Measurements from ENCODE around the gene SEPHS2.
"Not testable (repeated sequence)": the region's sequence is repeated elsewhere in the genome, so short reads cannot be mapped to it uniquely, and the experiment has no call there.

Gene SEPHS2

GRCh38 chr16:30464078-30464477 lies 18.4 kb upstream of the SEPHS2 start:
- DNase-seq: no peak

- not testable (repeated sequence) for DNase-seq
These were observed 15.8 kb upstream of the SEPHS2 start for GRCh38 chr16:30461426-30461825.

GRCh38 chr16:30459456-30459855 lies 13.8 kb upstream of the SEPHS2 start:
- DNase-seq: no peak

DNA sequence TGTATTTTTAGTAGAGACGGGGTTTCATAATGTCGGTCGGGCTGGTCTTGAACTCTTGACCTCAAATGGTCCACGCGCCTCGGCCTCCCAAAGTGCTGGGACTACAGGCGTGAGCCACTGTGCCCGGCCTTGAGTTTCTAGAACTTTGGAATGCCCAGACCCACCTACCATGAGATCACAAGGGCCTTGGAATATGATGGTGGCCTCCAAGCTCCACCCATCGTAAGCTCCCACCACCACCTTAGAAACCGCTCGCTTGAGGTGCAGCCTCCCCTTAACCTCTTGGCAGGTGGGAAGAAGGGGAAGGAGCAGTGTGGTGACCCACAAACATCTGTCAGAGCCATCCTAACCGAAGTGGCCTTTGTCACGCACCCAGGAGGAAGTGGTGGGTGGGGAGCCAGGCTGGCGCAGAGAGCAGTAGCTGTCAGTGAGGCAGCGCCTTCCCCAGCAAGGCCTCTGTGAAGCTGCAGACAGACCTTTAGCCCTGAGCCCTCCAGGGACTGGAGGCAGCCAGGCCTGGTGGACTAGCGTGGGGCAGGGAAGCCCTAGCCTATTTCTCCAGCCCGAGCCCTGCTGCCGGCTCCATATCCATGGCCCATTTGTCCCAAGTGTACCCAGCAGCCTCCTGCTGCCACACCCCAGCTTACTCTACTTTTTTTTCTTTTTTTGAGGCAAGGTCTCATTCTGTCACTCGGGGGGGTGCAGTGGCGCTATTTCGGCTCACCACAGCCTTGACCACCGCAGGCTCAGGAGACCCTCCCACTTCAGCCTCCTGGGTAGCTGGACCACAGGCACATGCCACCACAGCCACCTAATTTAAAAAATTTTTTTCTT lies 13.1 kb upstream of the SEPHS2 start:
- no peak for DNase-seq

- no peak for DNase-seq
These were observed 12.3 kb upstream of the SEPHS2 start for GRCh38 chr16:30457743-30458560.

- DNase-seq: no peak
These were observed 11.6 kb upstream of the SEPHS2 start for GRCh38 chr16:30457256-30457655.

DNA sequence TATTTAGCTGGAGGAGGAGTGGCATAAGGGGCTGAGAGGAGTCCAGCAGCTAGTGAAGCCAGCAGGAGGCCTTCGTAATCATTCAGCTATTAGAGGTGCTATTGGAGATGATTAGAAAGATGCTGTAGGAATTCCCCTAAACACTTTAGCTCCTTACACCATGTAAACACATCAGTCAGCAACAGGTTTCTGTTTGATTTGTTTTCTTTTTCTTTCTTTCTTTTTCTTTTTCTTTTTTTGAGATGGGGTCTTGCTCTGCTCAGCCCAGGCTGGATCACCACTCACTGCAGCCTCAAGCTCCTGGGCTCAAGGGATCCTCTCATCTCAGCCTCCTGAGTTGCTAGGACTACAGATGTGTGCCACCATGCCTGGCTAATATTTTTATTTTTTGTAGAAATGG lies 10.6 kb upstream of the SEPHS2 start:
- DNase-seq: no peak

DNA sequence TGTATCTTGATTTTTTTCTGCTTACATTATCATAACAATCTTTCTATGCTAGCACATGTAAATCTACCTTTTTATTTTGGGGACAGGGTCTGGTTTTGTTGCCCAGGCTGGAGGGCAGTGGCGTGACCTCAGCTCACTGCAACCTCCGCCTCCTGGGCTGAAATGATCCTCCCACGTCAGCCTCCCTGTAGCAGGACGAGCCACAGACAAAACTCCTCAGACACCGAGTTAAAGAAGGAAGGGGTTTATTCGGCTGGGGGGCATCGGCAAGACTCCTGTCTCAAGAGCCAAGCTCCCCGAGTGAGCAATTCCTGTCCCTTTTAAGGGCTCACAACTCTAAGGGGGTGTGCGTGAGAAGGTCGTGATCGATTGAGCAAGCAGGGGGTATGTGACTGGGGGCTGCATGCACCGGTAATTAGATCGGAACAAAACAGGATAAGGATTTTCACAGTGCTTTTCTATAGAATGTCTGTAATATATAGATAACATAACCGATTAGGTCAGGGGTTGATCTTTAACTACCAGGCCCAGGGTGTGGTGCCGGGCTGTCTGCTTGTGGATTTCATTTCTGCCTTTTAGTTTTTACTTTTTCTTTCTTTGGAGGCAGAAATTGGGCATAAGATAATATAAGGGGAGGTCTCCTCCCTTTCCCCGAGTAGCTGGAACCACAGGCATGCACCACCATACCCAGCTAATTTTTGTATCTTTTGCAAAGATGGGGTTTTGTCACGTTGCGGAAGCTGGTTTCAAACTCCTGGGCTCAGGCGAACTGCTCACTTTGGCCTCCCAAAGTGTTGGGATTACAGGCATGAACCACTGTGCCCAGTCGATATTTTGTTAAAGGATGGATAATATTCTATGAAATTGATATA lies 7.3 kb upstream of the SEPHS2 start:
- DNase-seq: not testable (repeated sequence)

GRCh38 chr16:30449116-30449435 lies 3.4 kb upstream of the SEPHS2 start:
- no peak for DNase-seq

DNA sequence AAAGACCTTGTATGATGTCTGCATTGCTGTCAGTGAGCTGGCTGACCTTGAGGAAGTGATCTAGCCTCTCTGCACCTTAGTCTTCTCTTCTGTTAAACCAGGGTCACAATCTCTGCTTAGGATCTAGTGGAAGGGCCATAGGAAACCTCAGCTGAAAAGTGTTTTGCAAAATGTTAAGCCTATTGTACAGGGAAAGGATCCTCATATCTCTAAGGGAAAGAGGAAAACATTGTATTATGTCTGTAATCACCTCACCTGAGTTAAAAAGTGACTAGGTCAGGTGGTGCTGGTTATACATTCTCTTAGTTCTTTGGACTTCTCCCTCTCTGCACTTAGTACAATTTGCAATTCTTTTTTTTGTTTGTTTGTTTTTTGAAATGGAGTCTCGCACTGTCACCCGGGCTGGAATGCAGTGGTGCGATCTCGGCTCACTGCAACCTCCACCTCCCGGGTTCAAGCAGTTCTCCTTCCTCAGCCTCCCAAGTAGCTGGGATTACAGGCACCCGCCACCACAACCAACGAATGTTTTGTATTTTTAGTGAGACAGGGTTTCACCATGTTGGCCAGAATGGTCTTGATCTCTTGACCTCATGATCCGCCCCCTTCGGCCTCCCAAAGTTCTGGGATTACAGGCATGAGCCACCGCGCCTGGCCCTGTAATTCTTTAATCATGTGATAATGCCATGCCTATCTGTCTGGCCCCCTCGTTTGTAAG lies 2.0 kb upstream of the SEPHS2 start:
- no peak for DNase-seq

DNA sequence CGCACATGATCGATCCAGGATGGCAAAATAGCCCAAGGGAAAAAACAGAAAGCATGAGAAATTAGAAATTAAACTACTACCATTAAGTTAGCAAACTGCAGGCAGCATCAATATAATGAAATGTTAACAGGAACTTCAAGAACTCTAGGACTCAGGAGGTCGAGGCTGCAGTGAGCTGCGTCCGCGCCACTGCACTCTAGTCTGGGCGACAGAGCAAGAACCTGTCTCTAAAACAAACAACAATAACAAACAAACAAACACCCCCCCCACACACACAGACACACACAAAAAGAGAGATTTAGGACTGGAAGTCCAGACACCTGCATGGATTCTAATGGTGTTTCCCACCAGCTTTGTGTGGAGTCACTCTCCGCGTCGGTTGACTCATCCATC lies 525 bp upstream of the SEPHS2 start:
- no peak for DNase-seq

DNA sequence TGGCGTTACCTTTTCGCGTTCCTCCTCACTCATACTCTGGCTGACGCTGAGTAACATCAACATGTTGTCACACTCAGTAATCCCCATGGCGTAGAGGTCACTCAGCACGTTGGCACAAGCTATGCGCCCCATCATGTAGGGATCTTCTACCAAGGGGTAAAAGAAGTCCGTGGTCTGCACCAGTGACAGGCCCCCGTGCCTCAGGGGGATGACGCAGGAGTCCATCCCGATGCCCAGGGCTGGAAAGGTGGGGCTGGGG lies 596 bp downstream of the SEPHS2 start:
- DNase-seq: no peak

DNA sequence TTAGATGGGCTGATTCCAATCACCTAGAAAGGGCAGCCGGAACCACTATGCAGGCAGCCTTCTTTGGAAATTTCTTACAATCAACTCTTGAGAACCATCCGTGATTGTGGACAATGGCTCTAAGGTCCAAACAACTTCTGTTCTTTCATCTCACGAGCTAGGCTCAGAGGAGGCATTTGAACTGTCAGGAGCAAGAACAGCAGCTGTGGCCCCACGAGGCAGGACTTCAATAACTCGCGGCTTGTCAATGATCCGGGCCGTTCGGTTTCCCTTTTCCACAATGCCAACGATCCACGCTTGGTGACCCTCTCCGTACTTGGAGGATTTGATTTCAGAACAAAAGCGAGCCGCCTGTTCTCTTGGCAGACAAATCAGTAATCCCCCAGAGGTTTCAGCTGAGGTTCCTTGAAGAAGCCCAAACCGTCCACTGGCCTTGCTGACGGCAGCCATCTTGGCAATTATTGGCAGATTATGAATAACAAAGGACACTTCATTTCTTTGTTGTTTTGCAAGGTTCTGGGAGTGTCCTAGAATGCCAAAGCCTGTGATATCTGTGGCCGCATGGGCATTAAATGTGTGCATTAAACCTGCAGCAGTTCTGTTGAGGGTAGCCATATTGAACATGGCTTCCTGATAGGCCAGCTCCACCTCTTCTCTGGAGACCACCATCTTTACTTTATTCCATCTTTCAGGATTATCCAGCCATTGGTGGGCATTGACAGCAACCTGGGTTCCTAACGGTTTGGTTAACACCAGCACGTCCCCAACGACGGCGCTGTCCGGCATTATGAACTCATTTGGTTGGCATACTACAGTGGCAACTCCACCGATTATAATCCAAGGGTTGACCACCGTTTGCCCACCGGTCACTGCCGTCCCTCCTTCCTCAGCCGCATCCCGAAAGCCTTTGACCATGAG lies 1.2 kb downstream of the SEPHS2 start:
- no peak for DNase-seq

GRCh38 chr16:30443631-30444030 lies 2.0 kb downstream of the SEPHS2 start:
- DNase-seq: no peak

DNA sequence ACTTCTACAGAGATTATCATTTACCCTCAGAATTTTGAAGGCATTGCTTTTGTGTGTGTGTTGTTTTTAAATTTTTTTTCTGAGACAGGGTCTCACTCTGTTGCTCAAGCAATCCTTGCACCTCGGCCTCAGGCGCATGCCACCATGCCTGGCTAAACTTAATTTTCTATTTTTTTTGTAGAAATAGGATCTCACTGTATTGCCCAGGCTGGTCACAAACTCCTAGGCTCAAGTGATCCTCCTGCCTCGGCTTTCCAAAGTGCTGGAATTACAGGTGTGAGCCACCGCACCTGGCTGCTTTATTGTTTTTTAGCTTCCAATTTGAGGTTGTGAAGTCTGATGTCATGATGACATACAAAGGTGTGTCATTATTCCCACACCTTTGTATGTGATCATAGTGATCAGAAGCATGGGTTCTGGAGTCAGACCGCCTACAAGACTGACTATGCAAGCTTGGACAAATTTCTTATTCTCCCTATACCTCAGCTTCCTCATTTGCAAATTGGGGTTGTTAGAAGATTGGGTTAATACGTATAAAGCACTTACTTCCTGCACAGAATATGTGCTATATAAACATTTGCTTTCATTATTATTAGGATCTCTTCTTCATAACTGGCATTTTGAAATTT lies 5.8 kb downstream of the SEPHS2 start:
- DNase-seq: no peak

- DNase-seq: no peak
These were observed 6.8 kb downstream of the SEPHS2 start for GRCh38 chr16:30438835-30439234.

GRCh38 chr16:30437511-30438046 lies 8.1 kb downstream of the SEPHS2 start:
- peak; percentile 97 for DNase-seq

DNA sequence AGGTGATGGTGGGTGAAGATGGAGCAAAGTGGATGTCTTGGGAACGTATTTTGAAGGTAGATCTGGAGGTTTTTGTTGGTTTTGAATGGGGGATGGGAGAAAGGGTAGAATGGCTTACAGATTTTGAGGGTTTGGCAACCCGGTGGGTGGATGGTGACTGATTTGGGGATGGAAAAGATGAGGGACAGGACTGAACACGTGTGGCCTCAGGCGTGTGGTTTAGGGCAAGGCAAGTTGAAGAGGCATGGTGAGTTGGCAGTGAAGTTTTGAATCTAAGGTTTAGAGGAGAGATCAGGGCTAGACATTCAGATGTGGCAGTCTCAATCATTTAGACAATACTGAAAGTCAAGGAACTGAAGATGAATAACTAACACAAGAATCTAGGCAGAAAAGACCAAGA lies 10.8 kb downstream of the SEPHS2 start:
- no peak for DNase-seq

DNA sequence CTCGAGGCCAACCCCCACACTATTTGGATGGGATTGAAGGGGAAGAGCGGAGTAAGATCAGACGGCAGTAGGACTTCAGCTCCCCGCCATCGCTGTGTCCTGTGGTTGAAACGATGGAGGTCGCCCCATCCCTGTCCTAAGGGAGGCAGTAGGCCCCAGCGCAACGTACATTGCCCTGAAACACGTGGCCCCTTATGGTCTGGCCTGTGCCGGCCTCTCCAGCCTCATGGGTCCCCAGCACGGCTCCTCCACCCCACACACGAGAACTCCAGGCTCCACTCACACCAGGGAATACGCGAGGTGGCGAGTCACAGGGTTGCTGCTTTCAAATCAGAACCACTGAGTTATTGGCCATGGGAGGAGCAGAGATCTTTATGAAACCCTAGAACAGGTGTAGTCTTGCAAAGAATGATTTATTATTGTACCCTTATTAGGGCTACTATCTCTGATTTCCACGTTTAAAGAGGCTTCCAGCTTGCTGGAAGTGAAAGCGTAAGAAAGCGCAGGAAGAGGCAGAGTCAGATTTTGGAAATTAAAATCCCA lies 15.2 kb downstream of the SEPHS2 start:
- DNase-seq: peak; percentile 64

- peak; percentile 100 for DNase-seq
These were observed 15.8 kb downstream of the SEPHS2 start, which contains the start of gene DCTPP1 for GRCh38 chr16:30429678-30430427. Gene DCTPP1 (minus strand): TSS chr16:30430030. CDS start chr16:30429980, 50 bp downstream.
